ENCODE measurements around the gene MRPS34.

MRPS34 gene

DNA sequence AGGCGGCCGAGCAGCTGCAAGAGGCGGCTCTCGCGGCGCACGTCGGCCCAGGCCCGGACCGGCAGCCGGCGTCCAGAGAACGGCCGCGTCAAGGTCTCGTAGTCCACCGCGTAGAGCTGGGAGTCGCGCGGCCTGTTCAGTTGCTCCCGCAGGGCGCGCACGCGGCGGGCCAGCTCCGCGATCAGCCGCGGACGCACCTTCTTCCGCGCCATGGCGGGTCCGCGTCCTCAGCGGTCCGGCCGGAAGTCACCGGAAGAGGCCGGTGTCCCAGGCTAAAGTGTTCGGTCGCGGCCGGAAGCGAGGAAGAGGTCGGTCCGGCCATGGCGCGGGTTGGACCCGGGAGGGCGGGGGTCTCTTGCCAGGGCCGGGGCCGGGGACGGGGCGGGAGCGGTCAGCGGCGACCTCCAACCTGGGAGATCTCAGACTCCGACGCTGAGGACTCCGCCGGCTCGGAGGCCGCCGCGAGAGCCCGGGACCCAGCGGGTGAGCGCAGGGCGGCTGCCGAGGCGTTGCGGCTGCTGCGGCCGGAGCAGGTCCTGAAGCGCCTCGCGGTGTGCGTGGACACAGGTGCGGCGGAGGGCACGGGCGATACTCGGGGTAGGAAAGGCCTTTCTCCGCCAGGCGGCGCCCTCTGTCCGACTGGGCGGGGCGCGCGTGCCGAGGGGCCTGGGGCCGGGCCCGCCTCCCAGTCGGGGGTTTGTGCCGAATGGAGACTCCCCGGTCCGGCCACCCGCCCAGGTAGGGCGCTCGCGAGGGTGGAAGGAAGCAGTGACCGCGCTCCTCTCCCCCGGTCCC, at the start of gene MRPS34:
MRPS34 (minus strand) TSS at position 227 of the 795 bp plus-strand sequence; CDS start at position 212, 15 bp downstream.
- no peak for TF ChIP-seq GATA2 (IDR thresholded peaks at IDR 0.05; ENCODE audit: low read depth, low read length)
- no peak for TF ChIP-seq GATA3 (IDR thresholded peaks at IDR 0.05; ENCODE audit: low read depth, low read length)

DNA sequence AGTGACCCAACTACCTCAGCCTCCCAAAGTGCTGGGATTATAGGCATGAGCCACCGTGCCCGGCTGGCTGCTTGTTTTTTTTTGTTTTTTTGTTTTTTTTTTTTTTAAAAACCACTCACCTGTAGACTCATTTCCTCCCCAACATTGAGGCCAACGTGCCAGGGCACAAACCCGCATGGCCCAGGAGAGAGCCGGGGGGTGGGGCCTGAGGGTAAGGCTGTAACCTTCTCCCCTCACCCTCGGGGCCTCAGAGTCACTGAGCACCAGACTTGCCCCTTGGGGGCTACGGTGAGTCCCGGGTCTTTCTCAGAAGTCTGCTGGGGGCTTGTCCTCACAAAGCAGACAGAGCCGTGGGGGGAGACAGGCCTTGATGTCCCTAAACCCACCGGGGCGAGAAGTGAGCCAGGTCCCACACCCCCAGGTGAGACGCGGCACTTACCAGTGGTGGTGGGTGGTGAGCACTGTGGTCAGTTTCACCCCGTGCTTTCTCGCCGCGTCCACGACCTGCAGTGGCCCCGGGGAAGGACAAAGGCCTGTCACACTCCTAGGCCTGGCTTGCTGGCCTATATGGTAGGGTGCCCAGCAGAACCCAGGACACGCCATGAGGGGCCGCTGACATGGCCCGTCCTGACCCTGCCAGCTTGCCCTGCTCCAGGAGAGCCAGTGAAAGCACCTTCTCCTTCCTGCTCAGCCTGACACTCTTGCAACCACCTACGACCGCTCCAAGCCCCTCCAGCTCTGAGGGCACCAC, 49.1 kb upstream of the MRPS34 start:
- no peak for TF ChIP-seq GATA3 (IDR thresholded peaks at IDR 0.05; ENCODE audit: low read depth, low read length)

DNA sequence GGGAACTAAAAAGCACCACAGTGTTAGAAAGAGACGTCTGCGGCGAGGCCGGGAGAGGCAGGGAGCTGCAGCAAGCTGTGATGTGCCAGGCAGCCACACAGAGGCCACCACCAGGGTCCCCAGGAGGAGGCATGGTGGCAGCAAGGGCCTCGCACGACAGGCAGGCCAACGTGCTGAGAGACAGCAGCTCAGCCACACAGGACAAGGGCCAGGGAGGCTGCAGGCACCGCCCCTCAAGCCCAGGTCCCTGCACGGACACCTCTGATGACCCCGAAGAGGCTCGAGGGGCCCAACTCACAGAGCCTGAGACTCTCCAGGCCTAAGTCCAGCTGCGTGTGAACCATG, 48.0 kb upstream of the MRPS34 start:
- TF ChIP-seq GATA3 (IDR thresholded peaks at IDR 0.05; ENCODE audit: low read depth, low read length) (no peak), GATA2 (IDR thresholded peaks at IDR 0.05; ENCODE audit: low read depth, low read length) (no peak)

DNA sequence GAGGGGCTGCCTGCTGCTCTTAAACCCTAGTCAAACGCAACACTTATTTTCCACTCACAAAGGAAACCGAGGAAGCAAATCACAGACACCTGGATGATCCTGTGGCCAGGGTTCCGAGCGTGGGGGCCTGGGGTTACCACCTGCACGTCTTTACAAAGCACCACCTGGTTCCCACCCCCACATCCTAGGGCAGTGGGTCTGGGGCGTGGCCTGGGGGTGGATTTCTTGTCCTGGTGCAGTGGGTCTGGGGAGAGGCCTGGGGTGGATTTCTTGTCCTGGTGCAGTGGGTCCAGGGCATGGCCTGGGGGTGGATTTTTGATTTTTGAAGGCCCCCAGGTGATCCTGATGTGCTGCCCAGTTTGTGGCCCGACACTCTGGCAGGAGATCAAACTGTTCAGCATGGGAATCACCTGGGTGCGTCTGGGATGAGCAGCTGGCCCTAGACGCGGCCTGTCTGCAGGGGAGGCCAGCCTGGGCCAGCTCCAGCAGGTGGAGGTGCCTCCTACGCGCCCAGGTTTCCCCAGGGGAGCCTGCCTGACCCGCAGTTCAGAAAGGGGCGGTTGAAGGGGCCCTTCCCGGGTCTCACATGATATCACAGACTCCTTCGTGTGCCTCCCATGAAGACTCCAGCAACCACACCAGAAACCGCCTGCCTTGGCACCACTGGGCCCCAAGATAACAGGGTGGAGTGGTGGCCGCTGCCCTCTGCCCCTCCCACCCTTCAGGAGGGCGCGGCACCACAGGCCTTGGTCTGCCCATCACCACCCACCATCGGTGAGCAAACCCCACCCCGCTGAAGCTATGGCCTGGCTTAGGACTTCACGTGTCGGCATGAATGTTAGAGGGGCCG, 47.4 kb upstream of the MRPS34 start:
- no peak for TF ChIP-seq GATA2 (IDR thresholded peaks at IDR 0.05; ENCODE audit: low read depth, low read length)
- TF ChIP-seq GATA3 (IDR thresholded peaks at IDR 0.05; ENCODE audit: low read depth, low read length), result no peak

DNA sequence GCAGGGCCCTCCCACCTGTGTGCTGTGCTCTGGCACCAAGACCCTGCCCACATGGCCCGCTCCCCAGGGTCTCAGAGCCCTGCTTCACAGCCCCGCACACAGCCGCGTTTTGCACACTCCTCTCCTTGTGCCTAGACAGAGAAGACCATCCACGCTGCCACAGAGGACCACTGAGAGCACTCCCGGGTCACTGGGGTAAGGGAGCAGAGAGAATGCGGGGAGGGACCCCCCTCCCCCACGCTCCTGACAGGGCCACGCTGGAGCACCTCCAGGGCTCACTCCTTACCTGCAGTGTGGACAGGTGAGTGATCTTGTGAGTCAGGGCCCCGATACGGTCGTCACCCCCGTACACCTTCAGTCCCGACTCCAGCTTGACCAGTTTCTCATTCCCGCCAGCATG, 46.7 kb upstream of the MRPS34 start:
- TF ChIP-seq GATA2 (IDR thresholded peaks at IDR 0.05; ENCODE audit: low read depth, low read length), result no peak
- TF ChIP-seq GATA3 (IDR thresholded peaks at IDR 0.05; ENCODE audit: low read depth, low read length), result no peak

DNA sequence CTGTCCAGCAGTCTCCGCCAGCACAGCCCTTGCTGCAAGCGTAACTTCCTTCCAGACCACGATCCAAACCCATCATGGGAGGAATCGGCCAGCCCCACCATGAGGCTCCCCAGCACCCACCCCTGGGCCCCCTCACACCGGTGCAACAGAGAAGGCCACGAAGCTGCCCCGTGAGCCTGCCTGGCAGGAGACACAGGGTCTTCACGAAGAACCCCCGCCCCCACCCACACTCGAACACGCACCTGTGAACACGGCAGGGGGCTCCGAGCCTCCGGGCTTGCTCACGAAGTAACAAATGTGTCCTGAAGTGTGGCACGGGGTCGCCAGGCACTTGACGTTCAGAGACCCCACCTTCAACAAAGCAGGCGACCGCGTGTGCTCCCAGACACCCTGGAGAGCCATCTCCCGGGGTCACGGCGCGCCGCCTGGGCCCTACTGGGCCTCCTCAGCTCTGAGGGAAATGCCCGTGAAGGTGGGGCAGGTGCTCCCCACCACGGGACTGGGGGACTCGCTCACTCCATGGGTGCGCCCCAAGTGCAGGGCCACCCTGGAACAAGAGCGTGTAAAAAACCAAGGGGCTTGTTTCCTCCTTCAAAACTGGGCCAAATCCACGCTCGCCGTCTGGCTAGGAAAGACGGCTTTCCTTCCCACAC, 46.1 kb upstream of the MRPS34 start:
- TF ChIP-seq GATA3 (IDR thresholded peaks at IDR 0.05; ENCODE audit: low read depth, low read length) (no peak), GATA2 (IDR thresholded peaks at IDR 0.05; ENCODE audit: low read depth, low read length) (no peak)

DNA sequence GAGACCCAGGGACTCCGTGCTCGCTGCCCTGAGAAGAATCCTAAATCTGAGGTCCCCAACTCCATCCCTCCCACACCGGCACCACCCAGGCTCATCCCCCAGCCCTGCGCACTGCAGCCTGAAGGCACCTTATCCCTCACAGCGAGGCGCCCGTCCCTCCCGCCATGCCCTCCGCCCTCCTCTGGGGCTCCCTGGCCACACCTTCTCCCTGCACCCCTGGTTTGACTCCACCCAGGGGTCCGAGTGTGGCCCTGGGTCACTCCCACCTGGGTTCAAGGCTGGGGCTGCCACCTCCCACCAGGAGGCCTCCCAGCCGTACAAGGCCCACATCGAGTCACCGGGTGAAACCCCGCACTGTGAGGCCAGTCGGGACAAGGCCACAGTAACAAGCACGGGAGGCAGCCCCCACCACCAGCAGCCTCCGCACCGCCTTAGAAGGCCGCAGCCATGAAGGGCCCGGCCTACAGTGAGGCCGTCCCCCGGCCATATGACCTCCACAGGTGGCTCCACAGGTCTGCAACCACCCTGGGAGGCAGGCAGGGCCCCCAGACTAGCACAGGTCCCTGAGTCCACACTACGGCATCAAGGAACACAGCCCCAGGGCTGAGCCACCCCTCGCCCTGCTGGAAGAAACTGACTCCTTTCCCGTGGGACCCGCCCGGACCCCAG, 45.4 kb upstream of the MRPS34 start:
- no peak for TF ChIP-seq GATA3 (IDR thresholded peaks at IDR 0.05; ENCODE audit: low read depth, low read length)
- TF ChIP-seq GATA2 (IDR thresholded peaks at IDR 0.05; ENCODE audit: low read depth, low read length), result no peak

DNA sequence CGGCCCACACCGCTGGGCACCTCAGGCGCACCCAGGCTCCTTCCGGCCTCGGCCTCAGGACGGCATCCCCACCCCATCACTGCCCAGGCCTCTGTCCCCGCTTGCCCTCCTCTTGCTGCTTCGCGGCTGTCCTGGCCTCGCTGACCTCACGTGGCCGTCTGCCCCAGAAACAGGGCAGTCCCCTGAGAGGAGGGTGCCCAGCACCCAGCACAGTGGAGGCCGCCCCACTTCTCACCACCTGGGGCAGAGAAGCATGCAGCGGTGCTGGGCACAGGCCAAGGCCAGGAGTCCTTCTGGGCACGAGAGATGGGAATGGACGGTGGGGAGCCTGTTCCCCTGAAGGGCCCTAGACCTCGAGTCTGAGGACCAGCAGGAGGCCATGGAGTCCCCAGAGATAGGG, 44.8 kb upstream of the MRPS34 start:
- TF ChIP-seq GATA3 (IDR thresholded peaks at IDR 0.05; ENCODE audit: low read depth, low read length), result no peak
- no peak for TF ChIP-seq GATA2 (IDR thresholded peaks at IDR 0.05; ENCODE audit: low read depth, low read length)

DNA sequence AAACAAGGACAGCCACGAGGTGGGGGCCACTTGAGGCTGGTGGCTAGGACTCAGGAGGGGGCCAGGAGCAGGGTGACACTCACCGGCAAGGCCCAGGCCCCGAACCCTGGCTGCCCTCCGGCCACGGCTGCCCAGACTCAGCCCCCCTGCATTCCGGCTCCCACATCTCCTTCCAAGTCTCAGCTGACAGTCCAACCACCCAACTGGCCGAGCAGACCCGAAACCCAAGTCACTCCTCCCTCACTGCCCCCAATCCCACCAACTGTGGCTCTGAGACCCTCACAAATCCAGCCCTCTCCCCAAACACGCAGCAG, 44.3 kb upstream of the MRPS34 start:
- TF ChIP-seq GATA3 (IDR thresholded peaks at IDR 0.05; ENCODE audit: low read depth, low read length), result no peak
- TF ChIP-seq GATA2 (IDR thresholded peaks at IDR 0.05; ENCODE audit: low read depth, low read length), result no peak

DNA sequence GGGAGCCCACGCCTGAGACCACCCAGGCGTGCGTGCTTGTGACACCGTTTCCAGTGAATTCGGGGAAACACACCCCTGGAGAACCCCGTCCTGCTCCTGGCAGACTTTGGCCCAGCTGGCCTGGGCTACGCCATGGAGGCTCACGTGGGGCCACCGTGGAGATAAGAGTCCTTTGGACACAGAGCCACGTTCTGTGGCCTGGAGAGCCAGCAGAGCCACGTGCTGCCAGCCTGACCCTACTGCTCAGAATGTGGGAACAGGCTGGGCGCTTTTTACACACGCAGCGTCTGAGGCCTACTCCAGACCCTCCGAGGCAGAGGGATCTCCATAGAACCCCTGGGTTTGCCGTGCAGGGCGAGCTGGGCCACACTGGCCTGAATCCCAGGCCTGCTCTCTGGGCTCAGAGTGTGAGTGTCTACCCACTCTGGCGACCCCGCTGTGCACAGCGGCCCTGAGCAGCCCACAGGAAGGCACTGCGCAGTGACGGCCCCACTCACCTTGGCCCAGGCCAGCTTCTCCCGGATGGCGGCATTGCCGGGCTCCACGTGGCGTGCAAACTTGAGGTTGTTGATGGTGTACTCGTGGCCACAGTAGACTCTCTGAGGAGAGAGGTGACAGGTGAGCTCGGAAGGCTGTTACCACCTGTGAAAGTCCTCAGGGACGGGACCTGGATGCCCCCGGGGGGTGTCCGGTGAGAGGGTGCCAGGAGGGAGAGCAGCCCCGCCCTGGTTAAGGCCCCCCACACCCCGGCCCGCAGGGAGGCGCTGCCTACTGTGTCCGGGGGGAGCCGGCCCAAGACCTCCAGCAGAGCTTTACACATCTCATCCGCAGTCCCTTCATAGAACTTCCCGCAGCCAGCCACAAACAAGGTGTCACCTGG, 43.7 kb upstream of the MRPS34 start:
- no peak for TF ChIP-seq GATA3 (IDR thresholded peaks at IDR 0.05; ENCODE audit: low read depth, low read length)
- no peak for TF ChIP-seq GATA2 (IDR thresholded peaks at IDR 0.05; ENCODE audit: low read depth, low read length)

DNA sequence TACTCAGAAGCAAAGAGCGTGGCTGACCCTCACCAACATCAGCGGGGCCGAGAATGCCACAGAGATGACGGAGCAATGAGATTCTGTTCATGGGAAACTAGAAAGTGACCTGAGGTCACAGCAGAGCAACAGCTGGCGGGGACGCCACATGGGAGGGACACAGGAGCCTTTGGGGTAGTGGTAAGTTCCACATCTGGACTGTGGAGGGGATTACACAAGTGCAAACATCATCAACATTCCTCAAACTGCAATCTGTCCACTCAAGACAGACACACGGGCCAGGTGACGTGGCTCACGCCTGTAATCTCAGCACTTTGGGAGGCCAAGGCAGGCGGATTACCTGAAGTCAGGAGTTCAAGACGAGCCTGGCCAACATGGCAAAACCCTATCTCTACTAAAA, 42.5 kb upstream of the MRPS34 start:
- TF ChIP-seq GATA2 (IDR thresholded peaks at IDR 0.05; ENCODE audit: low read depth, low read length) (no peak), GATA3 (IDR thresholded peaks at IDR 0.05; ENCODE audit: low read depth, low read length) (no peak)

DNA sequence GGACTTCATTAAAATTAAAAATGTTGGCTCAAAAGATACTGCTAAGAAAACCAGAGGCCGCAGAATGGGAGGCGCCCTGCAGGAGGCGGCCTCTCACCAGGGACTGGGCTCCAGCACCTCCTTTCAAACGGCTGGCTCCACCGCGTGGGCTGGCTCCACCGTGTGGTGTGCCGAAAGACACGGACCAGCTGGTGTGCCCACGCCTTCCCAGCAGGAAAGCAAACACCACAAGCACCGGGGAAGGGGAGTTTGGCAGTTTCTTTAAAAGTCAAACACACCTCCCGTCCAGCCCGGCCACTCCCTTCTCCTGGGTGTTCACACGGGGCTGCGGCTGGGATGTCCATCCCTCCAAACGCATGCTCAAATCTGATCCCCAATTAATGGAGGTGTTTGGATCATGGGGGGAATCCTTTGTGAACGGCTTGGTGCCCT, 39.8 kb upstream of the MRPS34 start:
- no peak for TF ChIP-seq GATA3 (IDR thresholded peaks at IDR 0.05; ENCODE audit: low read depth, low read length)
- no peak for TF ChIP-seq GATA2 (IDR thresholded peaks at IDR 0.05; ENCODE audit: low read depth, low read length)

DNA sequence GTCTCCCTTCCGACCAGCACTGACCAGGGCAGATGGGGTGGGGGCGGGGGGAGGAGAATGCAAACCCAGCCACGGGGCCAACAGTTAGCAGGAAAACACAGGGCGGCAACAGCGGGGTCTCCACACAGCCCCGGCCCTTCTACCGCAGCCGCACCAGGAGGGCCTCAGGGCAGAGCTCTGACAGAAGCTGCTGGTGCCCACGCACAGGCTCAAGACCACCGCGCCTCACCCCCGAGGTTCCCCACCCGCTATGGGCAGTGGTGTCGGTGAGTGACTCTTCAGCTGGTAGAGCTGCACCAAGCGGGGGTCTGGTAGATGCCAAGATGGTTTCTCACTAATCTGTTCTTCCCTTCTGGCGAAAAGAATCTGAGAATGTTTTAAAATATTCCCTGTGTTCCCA, 37.6 kb upstream of the MRPS34 start:
- TF ChIP-seq GATA2 (IDR thresholded peaks at IDR 0.05; ENCODE audit: low read depth, low read length) (no peak), GATA3 (IDR thresholded peaks at IDR 0.05; ENCODE audit: low read depth, low read length) (no peak)
